Hepatocyte (in vitro differentiated cells): ENCODE measurements around the gene GPR183. TPM values are rescaled to one million over a fixed set of nuclear protein-coding genes. Genes with fewer than 3 reads are reported as not detected.

Experiments
- DNase-seq: peaks from one replicate; pipeline ENCODE4 v3.0.0-alpha.2; 2016; ENCODE audit warnings: low spot score
- H2AFZ ChIP-seq: fragments of 200-600 bp; sonication (generic); 2 replicates; pipeline ENCODE4 v1.6.0; 2016; ENCODE audit warnings: antibody characterized with exemption, mild to moderate bottlenecking
- H3K27ac ChIP-seq: fragments of 200-600 bp; sonication (generic); 2 replicates; pipeline ENCODE4 v1.5.1; 2016; ENCODE audit warnings: mild to moderate bottlenecking
- H3K27me3 ChIP-seq: fragments of 200-600 bp; sonication (generic); 2 replicates; pipeline ENCODE4 v1.6.1; 2016
- H3K36me3 ChIP-seq: fragments of 200-600 bp; sonication (generic); replicated peaks from 2 replicates; pipeline ENCODE4 v1.5.1; 2016; ENCODE audit warnings: low read depth; ENCODE audit not compliant: insufficient read depth
- H3K4me1 ChIP-seq: fragments of 200-600 bp; sonication (generic); 2 replicates; pipeline ENCODE4 v1.5.1; 2016; ENCODE audit warnings: mild to moderate bottlenecking, moderate library complexity; ENCODE audit not compliant: insufficient read depth
- H3K4me2 ChIP-seq: fragments of 200-600 bp; sonication (generic); 2 replicates; pipeline ENCODE4 v1.6.0; 2016
- H3K4me3 ChIP-seq: fragments of 200-600 bp; sonication (generic); 2 replicates; pipeline ENCODE4 v1.5.1; 2016; ENCODE audit warnings: mild to moderate bottlenecking
- H3K79me2 ChIP-seq: fragments of 200-600 bp; sonication (generic); 2 replicates; pipeline ENCODE4 v1.6.0; 2017; ENCODE audit warnings: mild to moderate bottlenecking
- H3K9me2 ChIP-seq: fragments of 200-600 bp; sonication (generic); replicated peaks from 2 replicates; pipeline ENCODE4 v1.6.0; 2017; ENCODE audit warnings: mild to moderate bottlenecking; ENCODE audit not compliant: insufficient read depth
- H3K9me3 ChIP-seq: fragments of 200-600 bp; sonication (generic); 2 replicates; pipeline ENCODE4 v1.5.1; 2016; ENCODE audit warnings: low read depth, mild to moderate bottlenecking
- H4K20me1 ChIP-seq: fragments of 200-600 bp; sonication (generic); 2 replicates; pipeline ENCODE4 v1.6.0; 2016; ENCODE audit warnings: mild to moderate bottlenecking; ENCODE audit not compliant: insufficient read depth, poor library complexity, severe bottlenecking
- EZH2 ChIP-seq: fragments of 200-600 bp; sonication (generic); IDR thresholded peaks from 2 replicates; pipeline ENCODE4 v1.6.1; 2016; ENCODE audit warnings: antibody characterized with exemption, mild to moderate bottlenecking, borderline replicate concordance
- EZH2phosphoT487 ChIP-seq: fragments of 200-600 bp; sonication (generic); IDR thresholded peaks from one replicate; pipeline ENCODE4 v1.6.1; 2018; ENCODE audit warnings: antibody characterized with exemption, mild to moderate bottlenecking, low read depth, moderate library complexity; ENCODE audit not compliant: unreplicated experiment, severe bottlenecking
- WGBS: methylation state at CpG from one replicate; pipeline ENCODE4 v1.1.6; 2016; ENCODE audit warnings: low lambda C conversion rate; ENCODE audit errors: missing lambda C conversion rate; 5-methylcytosine and 5-hydroxymethylcytosine counted together
- polyA plus RNA-seq: library from polyadenylated mRNA; unstranded; fragments of >200 nt; fragmentation: Nextera tagmentation; extraction: Ambion mirVana; gene quantifications from 2 replicates; pipeline ENCODE4 v1.2.1, GENCODE V29; 2016
- total RNA-seq: library from RNA; depleted of rRNA; stranded (reverse); fragments of >200 nt; gene quantifications from 2 replicates; pipeline ENCODE4 v1.2.3, GENCODE V29; 2014
- TF ChIP-seq, protein P1 (sequence below): fragments of 200-600 bp; sonication (generic); IDR thresholded peaks from 2 replicates; pipeline ENCODE4 v1.5.1; 2016; ENCODE audit warnings: antibody characterized with exemption, mild to moderate bottlenecking; ENCODE audit not compliant: poor library complexity

The GPR183 gene
- total and polyA plus RNA-seq, 2 experiments from 2014 or later = 1.4 to 5.2 TPM

DNA sequence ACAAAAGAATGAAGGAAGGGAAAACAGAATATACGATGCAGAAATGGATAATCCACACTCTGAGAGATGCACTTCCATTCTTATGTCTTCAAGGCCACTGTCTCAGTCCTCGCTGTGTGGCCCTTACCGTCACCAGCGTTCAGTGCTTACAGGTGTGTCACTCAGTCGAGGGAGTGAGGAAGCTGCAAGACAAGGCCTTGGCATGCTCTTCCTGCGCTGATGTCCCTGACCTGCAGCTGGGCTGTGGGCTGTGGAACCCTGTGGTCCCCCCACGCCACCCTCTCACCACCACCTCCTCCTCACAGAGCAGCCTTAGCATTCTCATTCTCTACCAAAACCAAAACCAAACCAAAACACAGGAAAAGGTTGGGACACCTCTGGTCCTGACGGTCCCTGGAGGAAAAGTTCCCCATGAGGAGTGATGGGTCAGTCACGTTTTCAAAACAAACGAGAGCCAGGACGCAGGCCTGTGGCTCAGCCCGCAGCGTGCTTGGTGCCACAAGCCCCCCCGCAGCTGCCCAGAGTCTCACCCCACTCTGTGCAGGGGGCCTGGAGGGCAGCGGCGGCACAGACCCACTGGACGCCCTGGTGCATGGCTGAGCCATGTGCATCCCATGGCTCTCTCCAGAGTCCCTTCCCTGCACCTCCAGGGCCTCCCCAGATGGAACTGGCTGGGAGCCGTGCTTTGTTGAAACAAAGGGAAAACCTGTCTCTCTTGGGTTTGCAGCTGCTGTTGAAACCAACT is 48.2 kb upstream of the GPR183 start:
- WGBS = 93% methylated on average over 18 of the region's 18 CpGs
- no peak overlapping the region for H3K27ac ChIP-seq
- no peak for DNase-seq

DNA sequence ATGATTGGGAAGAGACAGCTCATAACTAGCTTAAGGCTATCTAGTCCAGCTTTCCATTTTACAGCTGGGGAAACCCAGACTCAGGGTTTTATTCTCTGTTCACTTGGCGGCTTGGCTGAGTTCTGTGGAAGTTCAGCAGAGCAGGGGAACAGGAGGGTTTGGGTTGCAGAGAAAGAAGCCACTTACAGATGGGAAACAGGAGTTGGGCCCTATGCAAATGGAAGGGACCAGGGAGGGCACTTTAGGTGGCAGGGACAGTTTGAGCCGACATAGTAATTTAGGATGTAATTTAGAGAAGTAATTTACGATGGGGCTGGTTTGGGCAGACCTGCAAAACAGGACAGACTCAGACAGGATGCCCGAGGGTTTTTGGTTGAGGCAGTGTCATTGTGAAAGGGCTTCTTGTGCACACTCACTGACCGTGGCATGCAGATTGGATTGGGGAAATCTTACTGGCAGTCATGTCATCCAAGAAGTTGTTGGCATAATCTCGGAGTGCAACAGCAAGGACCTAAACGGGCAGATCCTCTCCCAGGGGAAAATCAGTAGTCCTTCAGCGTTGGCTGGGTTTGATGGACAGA is 47.3 kb upstream of the GPR183 start:
- 81% methylated on average over 8 of the region's 8 CpGs for WGBS
- DNase-seq = no peak
- Histone ChIP-seq H3K4me3 (no peak overlapping the region), H3K36me3 (no peaks in the 10 kb centered on the region), H3K79me2 (no peaks in the 10 kb centered on the region), H4K20me1 (no peaks in the 10 kb centered on the region), H3K27me3 (no peaks in the 10 kb centered on the region), H3K4me2 (no peak overlapping the region), H3K9me3 (no peaks in the 10 kb centered on the region), H3K27ac (no peak overlapping the region), H3K4me1 (no peaks in the 10 kb centered on the region), H3K9me2 (no peaks in the 10 kb centered on the region), H2AFZ (no peak overlapping the region)
- TF ChIP-seq, protein P1, sequence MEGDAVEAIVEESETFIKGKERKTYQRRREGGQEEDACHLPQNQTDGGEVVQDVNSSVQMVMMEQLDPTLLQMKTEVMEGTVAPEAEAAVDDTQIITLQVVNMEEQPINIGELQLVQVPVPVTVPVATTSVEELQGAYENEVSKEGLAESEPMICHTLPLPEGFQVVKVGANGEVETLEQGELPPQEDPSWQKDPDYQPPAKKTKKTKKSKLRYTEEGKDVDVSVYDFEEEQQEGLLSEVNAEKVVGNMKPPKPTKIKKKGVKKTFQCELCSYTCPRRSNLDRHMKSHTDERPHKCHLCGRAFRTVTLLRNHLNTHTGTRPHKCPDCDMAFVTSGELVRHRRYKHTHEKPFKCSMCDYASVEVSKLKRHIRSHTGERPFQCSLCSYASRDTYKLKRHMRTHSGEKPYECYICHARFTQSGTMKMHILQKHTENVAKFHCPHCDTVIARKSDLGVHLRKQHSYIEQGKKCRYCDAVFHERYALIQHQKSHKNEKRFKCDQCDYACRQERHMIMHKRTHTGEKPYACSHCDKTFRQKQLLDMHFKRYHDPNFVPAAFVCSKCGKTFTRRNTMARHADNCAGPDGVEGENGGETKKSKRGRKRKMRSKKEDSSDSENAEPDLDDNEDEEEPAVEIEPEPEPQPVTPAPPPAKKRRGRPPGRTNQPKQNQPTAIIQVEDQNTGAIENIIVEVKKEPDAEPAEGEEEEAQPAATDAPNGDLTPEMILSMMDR = no peak
- no peak for TF ChIP-seq EZH2

More for the DNA sequence above, 48.2 kb upstream of the GPR183 start:
- no peaks in the 10 kb centered on the region for H3K4me1 ChIP-seq
- TF ChIP-seq EZH2phosphoT487 (no peak), EZH2 (no peak)
- TF ChIP-seq, protein P1 = no peak
- H2AFZ ChIP-seq = no peak overlapping the region
- no peaks in the 10 kb centered on the region for H3K9me3 ChIP-seq
- no peak overlapping the region for H3K4me3 ChIP-seq
- H3K4me2 ChIP-seq = no peak overlapping the region
- no peaks in the 10 kb centered on the region for H3K79me2 ChIP-seq
- no peaks in the 10 kb centered on the region for H3K27me3 ChIP-seq
- no peaks in the 10 kb centered on the region for H3K9me2 ChIP-seq
- H4K20me1 ChIP-seq = no peaks in the 10 kb centered on the region
- H3K36me3 ChIP-seq = no peaks in the 10 kb centered on the region

DNA sequence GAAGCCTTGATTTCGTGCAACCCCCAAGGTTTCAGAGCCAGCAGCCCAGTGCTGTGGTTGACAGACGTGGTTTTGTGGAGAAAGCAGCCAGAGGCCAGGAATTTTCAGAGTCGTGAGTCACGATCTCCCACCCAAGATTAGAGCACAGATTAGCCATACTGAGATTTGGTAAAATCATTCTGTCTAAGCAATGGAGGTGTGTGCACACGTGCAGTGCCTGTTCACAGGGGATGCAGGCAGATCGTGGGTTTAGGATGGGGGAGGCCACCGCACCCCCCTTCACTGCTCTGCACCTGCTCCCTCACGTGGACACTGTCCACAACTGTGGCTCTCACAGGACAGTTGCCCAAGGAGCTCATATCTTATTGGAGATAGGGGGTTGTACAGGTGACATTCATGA is 46.6 kb upstream of the GPR183 start:
- Histone ChIP-seq H3K9me2 (no peaks in the 10 kb centered on the region), H2AFZ (no peak overlapping the region), H3K27me3 (no peaks in the 10 kb centered on the region), H3K4me2 (no peak overlapping the region), H3K36me3 (no peaks in the 10 kb centered on the region), H3K79me2 (no peaks in the 10 kb centered on the region), H3K4me3 (no peak overlapping the region), H3K4me1 (no peaks in the 10 kb centered on the region), H3K9me3 (no peaks in the 10 kb centered on the region), H3K27ac (no peak overlapping the region), H4K20me1 (no peaks in the 10 kb centered on the region)
- TF ChIP-seq, protein P1 = no peak
- TF ChIP-seq EZH2 = no peak
- TF ChIP-seq EZH2phosphoT487 = no peak
- DNase-seq = no peak
- 81% methylated on average over 8 of the region's 8 CpGs for WGBS
